Activated CD8-positive, alpha-beta memory T cell treated with anti-CD3 and anti-CD28 coated beads for 1 hour (primary cell): ENCODE data around the gene FOXS1.

ENCODE experiments used
- DNase-seq, 2 donors: peaks; one replicate each; pipeline ENCODE4 v3.0.0-alpha.2; 2020; ENCODE audit warnings: low read depth in 1 of 2; ENCODE audit errors: extremely low read depth in 1 of 2

Gene FOXS1

DNA sequence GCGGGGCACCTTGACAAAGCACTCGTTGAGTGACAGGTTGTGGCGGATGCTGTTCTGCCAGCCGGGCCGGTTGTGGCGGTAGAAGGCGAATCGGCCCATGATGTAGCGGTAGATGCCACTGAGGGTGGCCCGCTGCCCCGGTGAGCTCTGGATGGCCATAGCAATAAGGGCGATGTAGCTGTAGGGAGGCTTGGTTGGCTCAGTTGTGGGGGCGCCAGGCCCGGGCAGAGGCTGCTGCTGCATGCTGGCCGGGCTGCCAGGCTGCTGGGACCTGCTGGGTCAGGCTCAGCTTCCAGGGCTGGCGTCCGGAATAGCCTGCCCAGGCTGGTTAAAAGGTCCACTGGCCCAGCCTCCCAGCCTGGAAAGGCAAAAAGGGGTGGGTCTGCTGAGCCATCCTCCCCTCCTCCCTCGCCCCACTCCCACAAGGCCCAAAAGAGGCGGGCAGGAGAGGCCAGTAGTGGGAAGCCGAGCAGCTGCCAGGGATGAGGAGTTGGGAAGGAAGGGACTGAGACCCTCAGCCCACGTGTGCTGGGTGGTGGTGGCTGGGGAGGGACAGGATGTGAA is at the start of gene FOXS1:
FOXS1 (minus strand) TSS at position 305 of the 564 bp plus-strand sequence; CDS start at position 243, 62 bp downstream.
- DNase-seq: no peak

DNA sequence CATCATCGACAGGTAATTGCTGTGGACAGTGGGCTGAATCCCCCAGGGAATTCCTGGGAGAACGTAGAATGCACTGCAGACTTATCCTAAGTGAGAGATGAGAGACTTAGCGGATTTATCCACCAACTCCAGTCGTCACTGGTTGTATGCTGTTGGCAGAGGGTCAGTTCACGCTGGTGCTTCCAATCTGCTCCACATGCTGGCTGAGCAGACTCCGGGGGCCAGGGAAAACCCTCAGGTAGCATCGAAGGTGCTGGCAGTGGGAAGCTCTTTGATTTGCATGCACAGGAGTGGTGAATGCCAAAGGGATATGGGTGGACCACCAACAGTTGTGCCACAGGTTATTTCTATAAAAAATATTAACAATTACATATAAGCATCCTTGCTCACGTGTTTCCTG is 45.2 kb upstream of the FOXS1 start:
- no peak for DNase-seq

DNA sequence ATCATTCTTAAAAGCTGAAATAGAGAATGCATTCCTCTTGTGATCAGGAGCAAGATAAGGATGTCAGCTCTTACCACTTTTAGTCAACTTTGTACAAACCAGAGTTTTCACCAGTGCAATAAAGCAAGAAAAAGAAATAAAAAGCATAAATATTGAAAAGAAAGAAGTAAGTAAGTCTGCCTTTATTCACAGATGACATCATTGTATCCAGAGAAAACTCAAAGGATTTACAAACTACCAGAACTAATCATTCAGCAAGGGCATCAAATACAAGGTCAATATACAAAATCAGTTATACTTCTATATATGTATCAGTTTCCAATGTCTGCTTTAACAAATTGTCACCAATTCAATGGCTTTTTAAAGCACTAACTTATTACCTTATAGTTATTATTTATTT is 38.4 kb upstream of the FOXS1 start:
- DNase-seq: no peak

DNA sequence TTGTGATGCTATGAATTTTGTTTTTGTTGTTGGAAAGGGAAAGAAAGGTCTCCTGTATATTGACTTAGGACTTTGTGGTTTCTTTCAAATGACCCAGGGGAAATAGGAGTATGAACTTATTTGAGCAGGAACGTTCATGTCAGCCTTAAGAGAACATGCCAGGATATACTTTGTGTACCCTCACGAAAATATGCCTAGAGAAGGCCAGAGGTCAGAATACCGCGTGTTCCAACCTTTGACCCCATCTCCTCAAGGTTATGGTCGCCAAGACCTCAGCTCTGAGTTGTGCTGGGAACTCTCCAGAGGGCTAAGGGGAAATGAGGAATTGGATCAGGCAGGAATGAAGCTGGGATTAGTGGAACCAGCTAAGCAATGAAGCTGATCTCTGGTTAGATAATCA is 36.5 kb upstream of the FOXS1 start:
- no peak for DNase-seq

DNA sequence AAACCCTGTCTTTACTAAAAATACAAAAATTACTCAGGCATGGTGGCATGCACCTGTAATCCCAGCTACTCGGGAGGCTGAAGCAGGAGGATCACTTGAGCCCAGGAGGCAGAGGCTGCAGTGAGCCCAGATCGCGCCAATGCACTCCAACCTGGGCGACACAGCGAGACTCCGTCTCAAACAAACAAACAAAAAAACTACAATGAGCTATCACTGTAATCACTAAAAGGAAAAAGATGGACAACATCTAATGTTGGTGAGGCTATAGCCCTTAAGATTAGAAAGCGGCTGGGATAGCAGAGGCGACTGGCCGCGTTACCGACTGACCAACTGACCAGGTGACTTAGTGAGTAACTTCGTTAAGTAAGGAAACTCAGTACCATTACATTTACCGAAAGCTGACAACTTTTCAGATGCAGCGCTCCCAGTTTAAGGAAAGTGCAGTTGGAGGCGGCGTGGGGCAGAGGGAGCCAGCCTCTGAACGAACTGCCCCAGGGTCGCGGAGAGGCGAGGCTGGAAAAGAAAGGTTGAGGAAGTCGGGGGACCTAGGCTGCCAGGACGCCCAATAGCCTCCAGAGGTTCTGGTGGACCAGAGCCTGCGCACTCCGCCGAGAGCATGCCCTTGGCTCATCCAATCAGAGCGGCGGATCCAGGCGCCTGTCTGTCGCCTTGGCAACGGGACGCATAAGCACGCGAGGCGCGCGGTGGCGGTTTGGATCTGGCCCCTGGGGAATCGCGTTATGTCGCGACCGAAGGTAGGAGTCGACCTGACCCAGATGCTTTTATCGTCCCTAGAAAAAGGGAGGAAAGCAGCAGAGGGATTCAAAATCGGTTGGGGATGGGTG is 34.0 kb upstream of the FOXS1 start:
- peak; percentile 35 to 60 for DNase-seq

DNA sequence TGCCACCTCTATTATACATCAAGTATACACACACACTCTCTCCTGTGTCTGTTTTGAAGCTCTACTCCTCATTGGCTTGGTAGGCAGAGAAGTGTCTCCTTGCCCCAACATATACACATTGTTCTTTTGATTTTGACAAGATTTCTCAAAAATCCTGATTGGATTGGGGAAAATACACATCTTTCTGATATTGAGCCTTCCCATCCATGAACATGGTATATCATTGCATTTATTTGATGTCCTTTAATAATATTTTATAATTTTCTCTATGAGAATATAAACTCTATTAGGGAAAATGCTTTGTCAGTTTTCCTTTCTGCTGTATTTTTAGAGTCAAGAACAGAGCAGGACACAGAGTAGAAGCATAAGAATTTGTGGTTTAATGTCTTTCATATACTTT is 32.3 kb upstream of the FOXS1 start:
- DNase-seq: no peak

DNA sequence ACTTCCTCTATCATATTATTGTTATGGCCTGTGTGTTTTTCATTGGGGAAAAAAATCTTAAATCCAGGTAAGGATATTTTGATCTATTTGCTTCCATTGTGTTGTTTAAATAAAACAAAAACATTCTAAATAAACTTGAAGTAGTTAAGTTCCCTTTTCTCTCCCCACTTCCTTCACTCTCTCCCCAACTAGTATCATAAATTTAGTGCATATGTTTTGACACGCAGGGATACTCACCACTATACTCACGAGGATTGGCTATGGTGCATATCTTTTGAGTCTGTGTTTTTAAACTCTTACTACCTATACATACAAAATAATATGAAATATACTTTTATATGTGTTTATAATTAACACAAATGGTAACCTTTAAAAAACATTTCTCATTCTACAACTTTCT is 30.3 kb upstream of the FOXS1 start:
- no peak for DNase-seq

DNA sequence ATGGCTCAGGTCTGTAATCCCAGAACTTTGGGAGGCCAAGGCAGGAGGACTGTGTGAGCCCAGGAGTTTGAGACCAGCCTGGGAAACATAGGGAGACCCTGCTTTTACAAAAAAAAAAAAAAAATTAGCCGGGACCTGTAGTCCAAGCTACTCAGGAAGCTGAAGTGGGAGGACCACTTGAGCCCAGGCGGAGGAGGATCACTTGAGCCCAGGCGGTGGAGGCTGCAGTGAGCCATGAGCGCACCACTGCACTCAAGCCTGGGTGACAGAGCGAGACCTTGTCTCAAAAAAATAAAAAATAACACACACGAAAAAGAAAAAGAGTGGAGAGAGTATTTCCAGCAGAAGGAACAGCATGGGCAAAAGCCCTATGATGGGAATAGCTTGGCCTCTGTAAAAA is 27.0 kb upstream of the FOXS1 start:
- DNase-seq: no peak

DNA sequence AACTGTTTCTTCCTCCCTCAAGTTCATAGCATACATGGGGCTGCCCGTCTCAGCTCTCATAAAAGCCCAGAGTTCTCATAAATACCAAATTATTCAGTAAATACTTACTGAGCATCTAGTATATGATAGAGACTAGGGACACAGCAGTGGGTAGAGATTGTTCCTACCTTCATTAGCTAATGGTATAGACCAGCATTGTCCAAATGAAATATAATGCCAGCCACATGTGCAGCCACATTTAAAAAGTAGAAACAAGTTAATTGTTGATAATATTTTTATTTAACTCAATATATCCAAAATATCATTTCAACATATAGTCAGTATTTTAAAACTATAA is 26.2 kb upstream of the FOXS1 start:
- DNase-seq: no peak

DNA sequence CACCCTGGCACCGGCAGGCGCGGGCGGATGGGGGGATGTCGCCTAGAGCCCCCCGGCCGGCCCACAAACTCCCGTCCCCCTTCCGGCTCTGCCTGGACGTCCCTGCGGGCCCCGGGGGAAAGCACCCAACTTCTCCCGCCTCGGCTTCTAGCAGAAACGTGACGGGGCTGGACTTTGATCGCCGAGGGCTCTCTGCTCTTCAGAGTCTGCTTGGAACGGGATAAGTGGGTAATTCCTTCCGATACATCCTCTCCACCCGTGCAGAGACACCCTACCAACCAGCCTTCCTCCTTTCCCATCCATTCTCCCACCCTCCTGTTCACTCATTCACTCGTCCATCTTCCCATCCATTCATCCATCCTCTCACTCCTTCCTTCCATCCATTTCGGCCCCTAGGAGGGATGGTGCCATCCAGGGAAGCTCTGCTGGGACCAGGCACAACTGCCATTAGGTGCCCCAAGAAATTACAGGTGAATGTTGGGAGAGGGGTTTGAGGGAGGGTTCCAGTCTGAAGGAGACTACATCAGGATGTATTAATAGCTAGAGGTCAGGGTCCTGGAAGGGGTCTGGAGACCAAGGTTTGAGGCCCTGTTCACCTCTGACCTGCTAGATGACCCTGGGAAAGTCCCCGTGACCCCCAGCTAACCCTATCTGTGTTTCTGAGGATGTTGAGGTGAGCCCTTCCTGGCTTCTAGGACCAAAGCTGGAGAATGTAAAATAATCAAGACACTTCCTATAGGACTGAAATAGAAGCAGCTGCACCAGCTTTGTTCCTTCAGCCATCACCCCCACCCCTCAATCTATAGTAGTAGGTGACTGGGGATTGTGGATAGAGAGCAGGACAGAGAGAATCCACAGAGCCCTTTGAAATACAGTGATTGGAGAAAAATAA is 25.6 kb upstream of the FOXS1 start:
- no peak for DNase-seq

DNA sequence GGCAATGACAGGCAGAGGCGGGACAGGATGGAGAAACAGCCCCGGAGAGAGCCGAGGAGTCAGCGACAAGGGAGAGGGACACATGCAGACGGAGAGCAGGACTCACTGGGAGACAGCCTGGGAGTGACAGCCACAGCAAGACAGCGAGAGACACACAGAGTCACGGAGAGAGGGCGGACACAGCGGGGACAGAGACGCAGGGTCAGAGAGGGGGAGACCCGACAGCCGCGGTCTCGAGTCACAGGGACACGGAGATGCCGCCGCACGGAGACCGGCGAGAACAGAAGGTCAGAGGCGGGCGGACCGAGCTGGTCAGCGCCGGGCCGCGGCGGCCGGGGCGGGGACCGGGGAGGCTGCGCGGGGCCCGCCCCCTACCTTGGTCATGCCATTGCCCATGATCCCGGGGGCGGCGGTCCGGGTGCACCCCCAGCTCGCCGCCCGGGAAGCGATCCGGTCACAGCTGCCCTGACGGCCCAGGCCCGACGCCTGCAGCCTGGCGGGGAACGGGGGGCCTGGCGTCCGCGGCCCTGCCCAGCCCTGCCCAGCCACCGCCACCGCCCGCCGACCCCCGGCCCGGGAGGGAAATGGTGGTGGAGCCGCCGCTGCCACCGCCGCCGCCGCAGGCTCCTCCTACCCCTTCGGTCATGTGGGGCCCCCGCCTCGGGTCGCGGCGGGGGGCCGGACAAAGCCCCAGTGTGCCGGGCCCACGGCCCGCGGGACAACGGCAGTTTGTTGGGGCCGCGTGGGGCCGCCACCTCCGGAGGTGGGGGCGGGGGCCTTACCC is 24.7 kb upstream of the FOXS1 start, which contains the start of the genes DUSP15 and TTLL9:
DUSP15 (minus strand) TSS at position 586 of the 784 bp plus-strand sequence; CDS start at position 396, 190 bp downstream.
TTLL9 (plus strand) TSS at position 693 of the 784 bp plus-strand sequence. CDS start 493 bp downstream, outside the sequence.
- DNase-seq: no peak

DNA sequence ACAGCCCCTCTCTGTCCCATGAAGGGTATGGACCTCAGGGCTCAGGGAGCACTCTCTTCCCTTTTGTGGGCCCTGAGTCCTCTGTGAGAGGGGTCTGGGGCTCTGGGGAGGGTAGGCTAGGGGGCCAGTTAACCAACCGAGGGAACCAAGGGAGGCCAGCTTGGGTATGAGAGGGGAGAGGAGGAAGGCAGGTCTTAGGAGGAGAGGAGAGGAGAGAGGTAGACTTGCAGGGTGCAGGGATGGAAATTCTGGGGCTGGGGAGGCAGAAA is 24.2 kb upstream of the FOXS1 start:
- no peak for DNase-seq

DNA sequence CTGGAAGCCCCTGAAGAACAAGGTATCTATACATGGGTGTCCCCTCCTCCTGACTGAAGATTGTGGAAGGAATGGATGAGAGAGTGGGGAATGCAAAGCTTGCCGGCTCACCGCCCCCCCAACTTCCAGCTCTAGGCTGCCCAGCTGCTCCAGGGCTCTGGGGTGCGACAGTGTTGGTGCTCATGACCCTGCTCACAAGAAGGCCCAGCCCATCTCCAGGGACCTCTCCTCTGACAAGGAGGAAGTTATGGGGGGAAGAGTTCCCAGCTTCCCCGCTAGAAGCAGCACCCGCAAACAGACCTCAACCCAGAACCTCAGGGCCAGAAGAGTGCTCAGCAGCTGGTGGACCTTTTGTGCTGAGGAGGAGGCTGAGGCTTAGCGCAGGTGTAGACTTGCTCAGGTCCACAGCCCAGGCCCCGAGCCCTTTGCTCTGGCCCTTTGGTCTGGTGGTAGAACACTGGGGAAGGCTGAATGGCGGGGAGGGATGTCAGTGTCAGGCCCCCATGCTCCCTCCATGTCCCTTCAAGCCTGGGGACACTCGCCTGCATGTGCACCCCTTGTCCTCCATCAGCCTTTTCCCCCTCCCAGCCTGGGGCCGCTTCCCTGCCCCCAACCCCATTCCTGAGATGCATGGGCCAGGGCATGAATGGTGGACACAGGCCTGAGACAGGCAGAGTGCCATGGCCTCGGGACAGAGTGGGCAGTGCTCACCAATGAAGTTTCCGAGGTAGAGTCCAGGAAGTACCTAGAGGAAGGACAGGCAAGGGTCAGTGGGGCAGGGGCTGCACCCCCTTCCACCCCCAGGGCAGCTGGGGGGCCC is 23.7 kb upstream of the FOXS1 start:
- DNase-seq: no peak

DNA sequence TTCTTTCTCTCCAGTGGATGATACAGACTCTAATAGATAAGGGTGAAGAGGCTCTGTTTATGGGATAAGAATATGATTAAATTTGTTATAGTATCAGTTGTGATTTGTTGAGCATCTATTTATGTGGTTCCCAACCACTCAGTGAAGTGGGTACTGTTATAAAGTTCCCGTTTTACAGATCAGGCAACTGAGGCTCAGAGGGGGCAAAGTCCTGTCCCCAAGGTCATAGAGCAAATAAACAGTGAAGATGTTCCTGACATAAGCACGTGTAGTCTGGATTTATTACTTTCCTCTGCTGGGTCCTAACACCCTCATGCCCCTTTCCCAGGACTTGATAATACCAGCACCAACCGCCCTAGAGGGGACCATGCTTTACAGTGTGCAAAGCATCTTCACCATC is 20.8 kb upstream of the FOXS1 start:
- DNase-seq: no peak

DNA sequence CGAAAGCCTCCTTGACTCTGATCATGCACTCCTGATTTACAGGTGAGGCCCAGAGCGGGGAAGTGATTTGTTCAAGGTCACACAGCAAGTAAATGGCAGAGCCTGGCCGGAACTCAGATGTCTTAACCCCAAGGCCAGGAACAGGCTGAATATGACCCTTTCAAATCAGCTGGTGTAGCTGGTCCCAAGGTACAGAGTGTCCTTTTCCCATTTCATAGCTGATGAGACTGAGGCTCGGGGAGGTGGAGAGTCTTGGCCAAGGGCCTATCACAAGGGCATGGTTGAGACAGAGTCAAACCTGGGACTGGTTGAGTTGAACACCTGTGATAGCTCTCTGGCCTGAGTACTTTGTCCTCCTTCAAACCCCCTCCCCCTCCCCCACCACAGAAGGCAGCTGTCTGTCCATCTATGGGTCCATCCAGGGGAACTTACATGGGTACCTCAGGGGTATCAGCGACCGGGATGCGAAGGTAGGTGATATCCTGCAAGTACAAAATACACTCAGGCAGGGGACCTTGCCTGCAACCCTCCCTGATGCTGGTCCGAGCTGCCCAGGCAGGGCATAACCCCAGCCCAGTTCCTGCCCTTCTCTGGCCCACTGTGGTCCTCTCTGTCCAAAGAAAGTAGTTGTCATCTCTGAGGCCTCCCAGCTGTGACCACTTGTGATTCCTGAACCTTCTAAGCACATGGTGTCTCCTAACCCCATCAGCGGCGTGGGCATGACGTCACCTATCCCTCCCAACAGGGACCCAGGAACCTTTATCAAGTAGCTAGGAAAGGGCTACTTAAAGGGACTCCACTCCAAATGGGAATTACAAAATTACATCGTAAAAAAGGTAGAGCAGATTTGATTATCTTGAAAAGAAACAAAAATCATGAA is 19.4 kb upstream of the FOXS1 start:
- DNase-seq: no peak

DNA sequence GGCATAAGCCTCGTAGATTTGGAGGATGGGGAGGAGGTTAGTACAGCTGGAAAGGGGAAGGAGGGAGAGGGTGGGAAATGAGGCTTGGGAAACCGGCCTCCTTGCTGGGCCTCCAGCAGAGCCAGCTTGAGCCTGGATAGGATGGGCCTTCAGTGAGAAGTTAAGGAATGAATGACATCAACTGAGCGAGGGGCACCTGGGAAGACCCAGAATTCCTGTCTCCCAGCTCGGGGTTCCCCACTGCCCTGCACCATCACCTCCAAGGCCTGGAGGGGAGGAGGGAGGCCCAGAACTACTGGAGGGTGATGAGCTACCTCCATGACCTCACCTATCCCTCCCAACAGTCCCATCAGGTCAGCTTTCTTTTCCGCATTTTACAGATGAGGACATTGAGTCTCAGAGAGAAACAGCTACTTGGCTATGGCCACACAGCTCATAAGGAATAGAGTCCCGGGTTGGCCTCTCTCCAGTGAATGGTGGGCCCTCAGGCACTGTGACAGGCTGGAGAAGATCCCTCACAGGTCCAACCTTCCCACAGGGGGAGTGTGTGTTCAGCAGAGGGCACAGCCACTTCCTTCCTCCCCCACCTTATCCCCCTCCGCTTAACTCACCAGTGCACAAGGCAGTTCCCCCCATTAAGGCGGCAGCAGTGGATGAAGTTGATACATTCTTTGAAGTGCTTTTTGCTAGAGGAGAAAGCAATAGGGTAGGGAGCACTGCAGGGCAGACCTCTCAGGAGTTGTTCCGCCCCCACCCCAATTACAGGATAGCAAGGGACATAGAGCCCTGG is 18.1 kb upstream of the FOXS1 start:
- no peak for DNase-seq

DNA sequence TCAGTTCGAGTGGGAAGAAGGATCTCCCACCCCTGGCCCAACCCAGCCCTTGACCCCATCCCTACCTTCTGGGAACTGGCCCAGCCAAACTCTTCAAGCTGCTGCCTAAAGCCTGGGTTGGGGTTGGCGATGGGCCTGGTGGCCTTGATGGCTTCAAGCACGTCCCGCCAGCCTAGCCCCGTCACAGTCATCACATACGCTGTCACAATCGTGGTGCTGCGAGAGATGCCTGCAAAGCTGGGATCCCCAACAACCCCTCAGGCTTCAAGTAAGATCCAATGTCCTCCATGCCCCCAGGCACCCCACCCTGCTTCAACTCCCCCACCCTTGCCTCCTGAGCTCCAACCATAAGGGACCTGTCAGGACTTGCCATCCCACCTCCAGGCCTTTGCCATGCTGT is 17.1 kb upstream of the FOXS1 start:
- no peak for DNase-seq

DNA sequence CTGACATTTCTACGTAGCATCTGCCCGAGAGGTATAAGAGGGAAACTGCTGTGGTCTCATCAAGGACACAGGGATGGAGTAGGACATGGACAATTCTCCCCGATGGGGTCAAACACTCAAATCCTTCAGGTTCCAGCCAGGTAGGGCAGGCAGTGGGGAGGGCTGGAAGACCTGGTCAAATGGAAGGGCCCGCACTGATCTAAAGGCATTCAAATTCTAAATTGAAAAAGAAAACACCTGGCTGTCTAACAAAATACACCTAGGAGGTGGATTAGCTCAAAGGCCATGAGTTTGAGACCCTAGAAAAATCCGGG is 16.7 kb upstream of the FOXS1 start:
- DNase-seq: no peak
